Hematopoietic multipotent progenitor cell treated with erythropoietin and hydrocortisone succinate and interleukin-3 and kit ligand, for 15 days (in vitro differentiated cells): ENCODE data around the gene DIRAS2.
"Not testable (repeated sequence)": the region's sequence is repeated elsewhere in the genome, so short reads cannot be mapped to it uniquely, and the experiment has no call there.

ENCODE experiments used
- DNase-seq: peaks from one replicate; pipeline ENCODE4 v3.0.0-alpha.2; 2015; ENCODE audit warnings: low spot score

DIRAS2 gene

GRCh38 chr9:90642570-90643539 lies at the start of gene DIRAS2:
Gene DIRAS2 (minus strand): TSS chr9:90642824. CDS start chr9:90613827, 28,997 bp downstream.
- DNase-seq = no peak

- DNase-seq = no peak
Measured at GRCh38 chr9:90684736-90685135, 42.1 kb upstream of the DIRAS2 start.

- DNase-seq = no peak
Measured at GRCh38 chr9:90684106-90684505, 41.5 kb upstream of the DIRAS2 start.

- DNase-seq = no peak
Measured at GRCh38 chr9:90680534-90680933, 37.9 kb upstream of the DIRAS2 start.

- no peak for DNase-seq
Measured at GRCh38 chr9:90665072-90665471, 22.4 kb upstream of the DIRAS2 start.

- DNase-seq = no peak
Measured at GRCh38 chr9:90659650-90660364, 17.2 kb upstream of the DIRAS2 start.

- no peak for DNase-seq
Measured at GRCh38 chr9:90658783-90659182, 16.2 kb upstream of the DIRAS2 start.

- DNase-seq = no peak
Measured at GRCh38 chr9:90658181-90658580, 15.6 kb upstream of the DIRAS2 start.

- DNase-seq = not testable (repeated sequence)
Measured at GRCh38 chr9:90656876-90657275, 14.3 kb upstream of the DIRAS2 start.

- DNase-seq = no peak
Measured at GRCh38 chr9:90651246-90651645, 8.6 kb upstream of the DIRAS2 start.

- DNase-seq = no peak
Measured at GRCh38 chr9:90647843-90648242, 5.2 kb upstream of the DIRAS2 start.

GRCh38 chr9:90645721-90646120 lies 3.1 kb upstream of the DIRAS2 start:
- DNase-seq = no peak

GRCh38 chr9:90641884-90642487 lies 638 bp downstream of the DIRAS2 start:
- no peak for DNase-seq

- no peak for DNase-seq
Measured at GRCh38 chr9:90641086-90641485, 1.5 kb downstream of the DIRAS2 start.

GRCh38 chr9:90640361-90640760 lies 2.3 kb downstream of the DIRAS2 start:
- no peak for DNase-seq

- DNase-seq = no peak
Measured at GRCh38 chr9:90637626-90638025, 5.0 kb downstream of the DIRAS2 start.

- DNase-seq = no peak
Measured at GRCh38 chr9:90632647-90633207, 9.9 kb downstream of the DIRAS2 start.

GRCh38 chr9:90631964-90632363 lies 10.7 kb downstream of the DIRAS2 start:
- no peak for DNase-seq

GRCh38 chr9:90629991-90630390 lies 12.6 kb downstream of the DIRAS2 start:
- no peak for DNase-seq

GRCh38 chr9:90629354-90629753 lies 13.3 kb downstream of the DIRAS2 start:
- no peak for DNase-seq

GRCh38 chr9:90616806-90617205 lies 25.8 kb downstream of the DIRAS2 start:
- no peak for DNase-seq

GRCh38 chr9:90613502-90613901 lies 29.1 kb downstream of the DIRAS2 start:
- DNase-seq = no peak
